ENCODE measurements around the gene DNAH11. TPM values are rescaled to one million over a fixed set of nuclear protein-coding genes. Genes with fewer than 3 reads are reported as not detected.

DNAH11 gene
- total and polyA plus RNA-seq, 11 donors = 0.04 to 0.98 (median 0.23) TPM

- TF ChIP-seq POLR2A (IDR thresholded peaks at IDR 0.05) (no peak), CTCF (IDR thresholded peaks at IDR 0.05) (no peak)
- Histone ChIP-seq H3K4me3 (no peak overlapping the region), H3K4me1 (peaks cover 0 to 16% (median 5%) of the 10 kb centered on the region in 12 donors), H3K9me3 (no peaks in the 10 kb centered on the region), H3K27ac (no peak overlapping the region), H3K27me3 (peaks cover 5 to 39% (median 15%) of the 10 kb centered on the region in 9 donors), H3K36me3 (no peaks in the 10 kb centered on the region)
- DNase-seq (no peak), ATAC-seq (no peak)
- intact Hi-C loops (cut with DNase I) = no loop called here
- 49 to 61% (median 52%) methylated on average over 3 of the region's 3 CpGs for WGBS, 4 donors
Measured at GRCh38 chr7:21547501-21547900, 4.7 kb downstream of the DNAH11 start.

GRCh38 chr7:21548491-21548890 lies 5.7 kb downstream of the DNAH11 start:
- 58 to 88% (median 72%) methylated on average over 3 of the region's 3 CpGs for WGBS, 4 donors
- Histone ChIP-seq H3K27ac (no peak overlapping the region), H3K4me3 (no peak overlapping the region), H3K27me3 (peaks cover under 1 to 29% (median 9%) of the 10 kb centered on the region in 9 donors), H3K9me3 (no peaks in the 10 kb centered on the region), H3K4me1 (peaks cover 0 to 6% (median 3%) of the 10 kb centered on the region in 12 donors), H3K36me3 (no peaks in the 10 kb centered on the region)
- TF ChIP-seq CTCF (IDR thresholded peaks at IDR 0.05) = no peak
- TF ChIP-seq POLR2A (IDR thresholded peaks at IDR 0.05) = no peak
- DNase-seq = no peak
- ATAC-seq = no peak
- intact Hi-C loops (cut with DNase I) = no loop called here

- Histone ChIP-seq H3K9me3 (no peaks in the 10 kb centered on the region), H3K36me3 (no peaks in the 10 kb centered on the region), H3K4me1 (no peaks in the 10 kb centered on the region), H3K27me3 (peaks cover 0 to 13% (median 0%) of the 10 kb centered on the region in 9 donors), H3K27ac (no peak overlapping the region), H3K4me3 (no peak overlapping the region)
- intact Hi-C loops (cut with DNase I) = no loop called here
- TF ChIP-seq CTCF (IDR thresholded peaks at IDR 0.05) (no peak), POLR2A (IDR thresholded peaks at IDR 0.05) (no peak)
- DNase-seq = no peak
- ATAC-seq = no peak
- 75 to 84% (median 79%) methylated on average over 3 of the region's 3 CpGs for WGBS, 4 donors
Measured at GRCh38 chr7:21550076-21550475, 7.2 kb downstream of the DNAH11 start.

GRCh38 chr7:21550821-21551531 lies 8.1 kb downstream of the DNAH11 start:
- no peaks in the 10 kb centered on the region for H3K4me1 ChIP-seq
- ATAC-seq (no peak), DNase-seq (no peak)
- no peaks in the 10 kb centered on the region for H3K36me3 ChIP-seq
- WGBS, 4 donors = 63 to 75% (median 70%) methylated on average over 6 of the region's 6 CpGs
- peaks cover 0 to 7% (median 0%) of the 10 kb centered on the region in 9 donors for H3K27me3 ChIP-seq
- intact Hi-C loops (cut with DNase I) = no loop called here
- TF ChIP-seq CTCF (IDR thresholded peaks at IDR 0.05) (no peak), POLR2A (IDR thresholded peaks at IDR 0.05) (no peak)
- no peaks in the 10 kb centered on the region for H3K9me3 ChIP-seq
- no peak overlapping the region for H3K4me3 ChIP-seq
- H3K27ac ChIP-seq = no peak overlapping the region
